ENCODE measurements around the gene ANGPTL4.
A peak's percentile ranks its signal among the peaks of the same experiment; 100 is the strongest.
"Not testable (repeated sequence)": the region's sequence is repeated elsewhere in the genome, so short reads cannot be mapped to it uniquely, and the experiment has no call there.

Gene ANGPTL4

GRCh38 chr19:8363803-8364771 lies at the start of gene ANGPTL4:
TSS of gene ANGPTL4 (plus strand) at chr19:8364155. CDS start at chr19:8364322, 167 bp downstream.
- peak; percentile 36 for DNase-seq (ENCODE audit: low spot score)

- DNase-seq (ENCODE audit: low spot score) = not testable (repeated sequence)
Observed at GRCh38 chr19:8314981-8315640, 48.8 kb upstream of the ANGPTL4 start.

- DNase-seq (ENCODE audit: low spot score) = no peak
Observed at GRCh38 chr19:8316351-8317125, 47.4 kb upstream of the ANGPTL4 start.

GRCh38 chr19:8318835-8319234 lies 45.1 kb upstream of the ANGPTL4 start:
- DNase-seq (ENCODE audit: low spot score) = not testable (repeated sequence)

GRCh38 chr19:8319807-8320520 lies 44.0 kb upstream of the ANGPTL4 start:
- DNase-seq (ENCODE audit: low spot score) = no peak

GRCh38 chr19:8320564-8321066 lies 43.3 kb upstream of the ANGPTL4 start:
- no peak for DNase-seq (ENCODE audit: low spot score)

GRCh38 chr19:8321067-8321985 lies 42.6 kb upstream of the ANGPTL4 start, which contains the start of the genes NDUFA7 and RPS28:
TSS of gene NDUFA7 (minus strand) at chr19:8321375. CDS start at chr19:8321358, 17 bp downstream.
TSS of gene RPS28 (plus strand) at chr19:8321496. CDS start at chr19:8321531, 35 bp downstream.
- peak; percentile 93 for DNase-seq (ENCODE audit: low spot score)

- no peak for DNase-seq (ENCODE audit: low spot score)
Observed at GRCh38 chr19:8321986-8322637, 41.8 kb upstream of the ANGPTL4 start.

- DNase-seq (ENCODE audit: low spot score) = no peak
Observed at GRCh38 chr19:8322638-8322997, 41.3 kb upstream of the ANGPTL4 start.

GRCh38 chr19:8323781-8324185 lies 40.2 kb upstream of the ANGPTL4 start:
- DNase-seq (ENCODE audit: low spot score) = no peak

GRCh38 chr19:8324186-8325050 lies 39.5 kb upstream of the ANGPTL4 start:
- DNase-seq (ENCODE audit: low spot score) = no peak

- DNase-seq (ENCODE audit: low spot score) = no peak
Observed at GRCh38 chr19:8325454-8325853, 38.5 kb upstream of the ANGPTL4 start.

- no peak for DNase-seq (ENCODE audit: low spot score)
Observed at GRCh38 chr19:8329996-8330395, 34.0 kb upstream of the ANGPTL4 start.

- DNase-seq (ENCODE audit: low spot score) = no peak
Observed at GRCh38 chr19:8331263-8331845, 32.6 kb upstream of the ANGPTL4 start.

- no peak for DNase-seq (ENCODE audit: low spot score)
Observed at GRCh38 chr19:8332976-8333766, 30.8 kb upstream of the ANGPTL4 start.

- DNase-seq (ENCODE audit: low spot score) = no peak
Observed at GRCh38 chr19:8333767-8334457, 30.0 kb upstream of the ANGPTL4 start.
